DND-41 (cell line): ENCODE measurements around the gene COBL.
A peak's percentile ranks its signal among the peaks of the same experiment; 100 is the strongest.

ENCODE experiments used
- ATAC-seq: fragments of 200-7000 bp; cut with Tn5 transposase; 3 replicates; pipeline ENCODE4 v1.9.1; 2021; ENCODE audit warnings: low read depth; ENCODE audit not compliant: insufficient read depth
- DNase-seq: peaks from one replicate; pipeline ENCODE4 v3.0.0-alpha.2; 2020
- H2AFZ ChIP-seq: 2 replicates; pipeline ENCODE4 v1.6.0; 2012; ENCODE audit warnings: low read depth, low read length
- H3K27ac ChIP-seq: 2 replicates; pipeline ENCODE4 v1.5.1; 2012; ENCODE audit warnings: low read length, inconsistent platforms
- H3K27me3 ChIP-seq: fragments of 200-600 bp; sonication (generic); 2 replicates; pipeline ENCODE4 v1.6.0; 2012; ENCODE audit warnings: low read length, mild to moderate bottlenecking, inconsistent platforms; ENCODE audit not compliant: insufficient read depth, poor library complexity
- H3K36me3 ChIP-seq: 2 replicates; pipeline ENCODE4 v1.5.1; 2012; ENCODE audit warnings: low read length, inconsistent platforms; ENCODE audit not compliant: insufficient read depth
- H3K4me1 ChIP-seq: 2 replicates; pipeline ENCODE4 v1.5.1; 2012; ENCODE audit warnings: mild to moderate bottlenecking, low read length; ENCODE audit not compliant: insufficient read depth
- H3K4me2 ChIP-seq: 2 replicates; pipeline ENCODE4 v1.6.0; 2012; ENCODE audit warnings: mild to moderate bottlenecking, moderate library complexity, low read length, inconsistent platforms; ENCODE audit not compliant: insufficient read depth
- H3K4me3 ChIP-seq, 2 experiments: fragments of 200-600 bp in 1 of 2; shearing (Covaris generic) in 1 of 2; 2 replicates each; pipeline ENCODE4 v1.5.1; 2012 to 2016; ENCODE audit warnings: inconsistent platforms in 2 of 2, low read length in 2 of 2, mild to moderate bottlenecking in 2 of 2, low read depth in 1 of 2, moderate library complexity in 1 of 2
- H3K79me2 ChIP-seq: 2 replicates; pipeline ENCODE4 v1.6.0; 2012; ENCODE audit warnings: low read length, inconsistent platforms; ENCODE audit not compliant: insufficient read depth
- H3K9ac ChIP-seq: 2 replicates; pipeline ENCODE4 v1.6.0; 2012; ENCODE audit warnings: low read depth, mild to moderate bottlenecking, inconsistent platforms, low read length, moderate library complexity
- H3K9me3 ChIP-seq: 2 replicates; pipeline ENCODE4 v1.5.1; 2012; ENCODE audit warnings: low read length, moderate library complexity, mild to moderate bottlenecking, inconsistent platforms; ENCODE audit not compliant: insufficient read depth, severe bottlenecking
- H4K20me1 ChIP-seq: 2 replicates; pipeline ENCODE4 v1.6.0; 2012; ENCODE audit warnings: low read length; ENCODE audit not compliant: insufficient read depth
- EZH2 ChIP-seq: IDR thresholded peaks from 3 replicates; pipeline ENCODE4 v1.6.1; 2012; ENCODE audit warnings: borderline replicate concordance, low read depth, mild to moderate bottlenecking, moderate library complexity, low read length, inconsistent platforms; ENCODE audit not compliant: severe bottlenecking
- TF ChIP-seq, protein P1 (sequence below): IDR thresholded peaks from 2 replicates; pipeline ENCODE4 v1.5.1; 2012; ENCODE audit warnings: borderline replicate concordance, low read length, moderate library complexity, mild to moderate bottlenecking; ENCODE audit not compliant: poor library complexity, severe bottlenecking; ENCODE audit errors: extremely low read depth

Gene COBL

GRCh38 chr7:51175316-51175991, 141.2 kb downstream of the COBL start:
- no peaks in the 10 kb centered on the region for H3K9me3 ChIP-seq
- DNase-seq = no peak
- H3K79me2 ChIP-seq = no peaks in the 10 kb centered on the region
- no peak overlapping the region for H2AFZ ChIP-seq
- TF ChIP-seq EZH2 = no peak
- TF ChIP-seq, protein P1, sequence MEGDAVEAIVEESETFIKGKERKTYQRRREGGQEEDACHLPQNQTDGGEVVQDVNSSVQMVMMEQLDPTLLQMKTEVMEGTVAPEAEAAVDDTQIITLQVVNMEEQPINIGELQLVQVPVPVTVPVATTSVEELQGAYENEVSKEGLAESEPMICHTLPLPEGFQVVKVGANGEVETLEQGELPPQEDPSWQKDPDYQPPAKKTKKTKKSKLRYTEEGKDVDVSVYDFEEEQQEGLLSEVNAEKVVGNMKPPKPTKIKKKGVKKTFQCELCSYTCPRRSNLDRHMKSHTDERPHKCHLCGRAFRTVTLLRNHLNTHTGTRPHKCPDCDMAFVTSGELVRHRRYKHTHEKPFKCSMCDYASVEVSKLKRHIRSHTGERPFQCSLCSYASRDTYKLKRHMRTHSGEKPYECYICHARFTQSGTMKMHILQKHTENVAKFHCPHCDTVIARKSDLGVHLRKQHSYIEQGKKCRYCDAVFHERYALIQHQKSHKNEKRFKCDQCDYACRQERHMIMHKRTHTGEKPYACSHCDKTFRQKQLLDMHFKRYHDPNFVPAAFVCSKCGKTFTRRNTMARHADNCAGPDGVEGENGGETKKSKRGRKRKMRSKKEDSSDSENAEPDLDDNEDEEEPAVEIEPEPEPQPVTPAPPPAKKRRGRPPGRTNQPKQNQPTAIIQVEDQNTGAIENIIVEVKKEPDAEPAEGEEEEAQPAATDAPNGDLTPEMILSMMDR = no peak
- ATAC-seq = no peak
- H3K36me3 ChIP-seq = no peaks in the 10 kb centered on the region
- H3K27ac ChIP-seq = no peak overlapping the region
- no peak overlapping the region for H3K4me3 ChIP-seq
- H3K4me2 ChIP-seq = no peak overlapping the region
- no peak overlapping the region for H3K9ac ChIP-seq
- no peaks in the 10 kb centered on the region for H4K20me1 ChIP-seq
- H3K27me3 ChIP-seq = peaks cover 13% of the 10 kb centered on the region
- H3K4me1 ChIP-seq = no peaks in the 10 kb centered on the region

DNA sequence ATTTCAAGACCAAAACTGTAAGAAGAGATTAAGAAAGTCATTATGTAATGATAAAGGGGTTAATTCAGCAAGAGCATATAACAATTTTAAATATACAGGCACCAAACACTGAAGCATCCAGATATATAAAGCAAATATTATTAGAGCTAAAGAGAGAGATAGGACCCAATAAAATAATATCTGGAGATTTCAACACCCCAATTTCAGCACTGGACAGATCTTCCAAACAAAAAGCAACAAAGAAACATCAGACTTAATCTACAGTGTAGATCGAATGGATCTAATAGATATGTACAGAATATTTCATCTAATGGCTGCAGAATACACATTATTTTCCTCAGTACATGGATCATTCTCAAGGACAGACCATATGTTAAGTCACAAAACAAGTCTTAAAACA, 151.3 kb downstream of the COBL start:
- Histone ChIP-seq H3K4me1 (no peaks in the 10 kb centered on the region), H2AFZ (no peak overlapping the region), H3K9ac (no peak overlapping the region), H3K4me2 (no peak overlapping the region), H3K27me3 (no peaks in the 10 kb centered on the region), H3K79me2 (no peaks in the 10 kb centered on the region), H4K20me1 (no peaks in the 10 kb centered on the region), H3K9me3 (no peaks in the 10 kb centered on the region), H3K36me3 (no peaks in the 10 kb centered on the region), H3K4me3 (no peak overlapping the region), H3K27ac (no peak overlapping the region)
- DNase-seq = no peak
- TF ChIP-seq, protein P1 = no peak
- TF ChIP-seq EZH2 = no peak
- no peak for ATAC-seq

GRCh38 chr7:51162724-51163329, 153.8 kb downstream of the COBL start:
- Histone ChIP-seq H3K27me3 (no peaks in the 10 kb centered on the region), H2AFZ (no peak overlapping the region), H3K9ac (no peak overlapping the region), H3K9me3 (no peaks in the 10 kb centered on the region), H3K4me3 (no peak overlapping the region), H3K4me1 (no peaks in the 10 kb centered on the region), H4K20me1 (no peaks in the 10 kb centered on the region), H3K36me3 (no peaks in the 10 kb centered on the region), H3K27ac (no peak overlapping the region), H3K79me2 (no peaks in the 10 kb centered on the region), H3K4me2 (no peak overlapping the region)
- TF ChIP-seq EZH2 = no peak
- TF ChIP-seq, protein P1 = peak; percentile 89
- peak; percentile 72 for DNase-seq
- peak; percentile 92 for ATAC-seq
